ENCODE measurements around the gene SLC66A2.
"Not testable (repeated sequence)": the region's sequence is repeated elsewhere in the genome, so short reads cannot be mapped to it uniquely, and the experiment has no call there.

SLC66A2 gene

GRCh38 chr18:79951545-79952455, at the start of gene SLC66A2:
Gene SLC66A2, minus strand, starts transcription at chr18:79951653. Its CDS starts 727 bp downstream, at chr18:79950926.
- DNase-seq (ENCODE audit: low read depth in 2 of 2): peak; percentile 82 to 90

DNA sequence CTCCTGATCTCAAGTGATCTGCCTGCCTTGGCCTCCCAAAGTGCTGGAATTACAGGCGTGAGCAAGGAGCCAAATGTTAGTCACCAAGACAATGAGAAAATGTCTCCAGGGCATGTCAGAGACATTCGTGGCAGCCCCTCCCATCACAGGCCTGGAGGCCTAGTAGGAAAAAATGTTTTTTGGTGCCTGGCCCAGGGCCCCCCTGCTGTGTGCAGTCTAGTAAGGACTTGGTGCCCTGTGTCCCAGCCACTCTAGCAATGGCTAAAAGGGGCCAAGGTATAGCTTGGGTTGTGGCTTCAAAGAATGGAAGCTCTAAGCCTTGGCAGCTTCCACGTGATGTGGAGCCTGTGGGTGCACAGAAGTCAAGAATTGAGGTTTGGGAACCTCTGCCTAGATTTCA, 49.4 kb upstream of the SLC66A2 start:
- no peak for DNase-seq (ENCODE audit: low read depth in 2 of 2)

- DNase-seq (ENCODE audit: low read depth in 2 of 2): not testable (repeated sequence)
These were observed 48.2 kb upstream of the SLC66A2 start for GRCh38 chr18:79999701-80000100.

- DNase-seq (ENCODE audit: low read depth in 2 of 2): no peak
These were observed 40.0 kb upstream of the SLC66A2 start for GRCh38 chr18:79991494-79991893.

DNA sequence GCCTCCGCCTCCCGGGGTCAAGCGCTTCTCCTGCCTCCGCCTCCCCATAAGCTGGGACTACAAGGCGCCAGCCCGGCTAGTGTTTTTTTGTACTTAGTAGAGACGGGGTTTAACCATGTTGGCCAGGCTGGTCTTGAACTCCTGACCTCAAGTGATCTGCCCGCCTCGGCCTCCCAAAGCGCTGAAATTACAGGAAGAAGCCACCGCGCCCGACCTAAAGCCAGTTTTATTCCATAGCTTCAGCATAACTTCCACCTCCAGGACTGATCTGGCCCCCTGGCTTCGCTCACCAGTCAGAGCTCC, 37.7 kb upstream of the SLC66A2 start:
- DNase-seq (ENCODE audit: low read depth in 2 of 2): no peak

DNA sequence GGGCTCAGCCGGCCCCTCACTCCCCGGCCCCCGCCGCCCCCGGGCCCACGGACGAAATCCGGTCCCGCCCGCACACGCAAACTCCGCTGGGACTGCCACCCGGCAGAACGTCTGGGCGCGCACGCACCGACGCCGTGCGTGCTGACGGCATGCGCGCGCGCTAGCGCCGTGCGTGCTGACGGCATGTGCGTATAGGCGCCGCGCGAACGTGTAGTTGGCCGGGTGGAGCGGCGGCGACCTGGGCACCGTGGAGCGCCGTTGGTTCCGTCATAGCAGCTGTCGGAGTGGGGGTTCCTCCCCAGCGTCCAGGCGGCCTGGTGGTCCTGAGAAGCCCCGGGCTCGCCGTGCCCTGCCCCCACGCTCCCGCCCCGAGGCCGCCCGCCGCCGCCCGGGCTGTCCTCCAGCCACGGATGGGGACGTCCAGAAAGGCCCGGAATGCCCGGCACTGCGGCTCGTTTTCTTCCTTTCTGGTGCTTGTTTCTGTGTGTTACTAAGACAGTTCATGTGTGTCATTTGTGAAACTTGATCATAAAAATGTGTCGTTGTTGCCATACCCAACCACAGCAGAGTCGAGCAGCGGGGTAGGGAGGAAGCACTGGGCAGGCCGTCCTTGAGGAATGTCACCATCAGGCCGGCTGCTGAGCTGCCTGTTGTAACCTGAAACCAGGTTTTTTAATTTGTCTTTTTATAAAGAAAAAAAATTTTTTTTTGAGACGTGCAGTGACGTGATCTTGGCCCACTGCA, 37.2 kb upstream of the SLC66A2 start, which contains the start of gene TXNL4A:
TSS of gene TXNL4A (minus strand) at position 113 of the 744 bp plus-strand sequence. CDS start 171 bp downstream, outside the sequence.
- peak; percentile 56 to 81 for DNase-seq (ENCODE audit: low read depth in 2 of 2)

GRCh38 chr18:79988071-79988450, 36.6 kb upstream of the SLC66A2 start:
- peak in 1 of 2 donors; percentile 55 for DNase-seq (ENCODE audit: low read depth in 2 of 2)

DNA sequence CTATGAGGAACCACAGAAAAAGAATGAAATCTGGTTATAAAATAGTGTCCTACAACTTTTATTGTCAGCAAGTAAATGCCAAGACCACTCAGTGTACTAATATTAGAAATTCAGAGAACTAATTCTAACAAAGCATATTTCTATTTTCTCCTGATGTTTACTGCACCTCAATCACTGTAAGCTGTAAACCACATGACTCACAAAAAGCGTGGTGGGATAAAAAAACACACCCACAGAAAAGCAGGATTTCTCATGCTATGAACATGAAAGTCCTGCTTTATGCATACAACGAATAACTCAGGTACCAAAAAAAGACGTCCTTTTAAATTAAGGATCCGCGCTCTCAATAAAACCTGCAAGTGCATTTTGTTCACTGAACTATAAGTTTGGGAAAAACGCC, 36.1 kb upstream of the SLC66A2 start:
- no peak for DNase-seq (ENCODE audit: low read depth in 2 of 2)

GRCh38 chr18:79986726-79987125, 35.3 kb upstream of the SLC66A2 start:
- no peak for DNase-seq (ENCODE audit: low read depth in 2 of 2)

- no peak for DNase-seq (ENCODE audit: low read depth in 2 of 2)
These were observed 33.7 kb upstream of the SLC66A2 start for GRCh38 chr18:79985172-79985571.

GRCh38 chr18:79983793-79984192, 32.3 kb upstream of the SLC66A2 start:
- no peak for DNase-seq (ENCODE audit: low read depth in 2 of 2)

DNA sequence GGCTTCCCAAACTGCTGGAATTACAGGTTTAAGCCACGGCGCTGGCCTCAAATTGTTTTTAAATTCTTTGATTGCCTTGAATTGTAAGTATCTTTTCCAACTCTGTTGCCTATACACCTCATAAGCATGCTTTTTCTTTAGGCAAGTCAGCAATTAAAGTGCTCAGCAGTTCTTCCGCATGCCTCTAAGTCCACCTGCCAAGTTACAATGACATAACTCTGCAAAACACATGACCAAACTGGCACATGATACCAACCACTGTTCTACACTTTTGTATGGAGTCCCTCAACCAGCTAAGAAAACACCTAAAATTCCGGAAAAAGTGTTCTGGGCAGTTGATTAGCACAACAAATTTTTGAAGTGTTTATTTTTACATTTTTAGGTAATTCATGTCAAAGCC, 31.8 kb upstream of the SLC66A2 start:
- DNase-seq (ENCODE audit: low read depth in 2 of 2): no peak

- no peak for DNase-seq (ENCODE audit: low read depth in 2 of 2)
These were observed 31.3 kb upstream of the SLC66A2 start for GRCh38 chr18:79982736-79983135.

- DNase-seq (ENCODE audit: low read depth in 2 of 2): no peak
These were observed 29.1 kb upstream of the SLC66A2 start for GRCh38 chr18:79980585-79980984.

DNA sequence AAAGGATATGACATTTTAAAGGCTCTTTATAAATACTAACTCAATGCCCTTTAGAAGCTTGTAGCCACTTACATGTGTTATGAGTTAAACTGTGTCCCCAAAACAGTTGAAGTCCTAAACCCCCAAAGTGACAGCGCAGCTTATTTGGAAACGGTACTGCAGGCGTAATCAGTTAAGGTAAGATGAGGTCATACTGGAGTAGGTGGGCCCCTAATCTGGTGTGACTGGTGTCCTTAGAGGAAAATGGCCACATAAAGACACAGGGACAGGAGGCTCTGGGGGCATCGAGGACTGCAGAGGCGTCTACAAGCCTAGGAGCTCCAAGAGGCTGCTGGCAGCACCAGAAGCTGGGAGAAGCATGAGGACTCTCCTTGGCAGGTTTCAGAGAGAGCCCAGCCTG, 28.4 kb upstream of the SLC66A2 start:
- no peak for DNase-seq (ENCODE audit: low read depth in 2 of 2)

DNA sequence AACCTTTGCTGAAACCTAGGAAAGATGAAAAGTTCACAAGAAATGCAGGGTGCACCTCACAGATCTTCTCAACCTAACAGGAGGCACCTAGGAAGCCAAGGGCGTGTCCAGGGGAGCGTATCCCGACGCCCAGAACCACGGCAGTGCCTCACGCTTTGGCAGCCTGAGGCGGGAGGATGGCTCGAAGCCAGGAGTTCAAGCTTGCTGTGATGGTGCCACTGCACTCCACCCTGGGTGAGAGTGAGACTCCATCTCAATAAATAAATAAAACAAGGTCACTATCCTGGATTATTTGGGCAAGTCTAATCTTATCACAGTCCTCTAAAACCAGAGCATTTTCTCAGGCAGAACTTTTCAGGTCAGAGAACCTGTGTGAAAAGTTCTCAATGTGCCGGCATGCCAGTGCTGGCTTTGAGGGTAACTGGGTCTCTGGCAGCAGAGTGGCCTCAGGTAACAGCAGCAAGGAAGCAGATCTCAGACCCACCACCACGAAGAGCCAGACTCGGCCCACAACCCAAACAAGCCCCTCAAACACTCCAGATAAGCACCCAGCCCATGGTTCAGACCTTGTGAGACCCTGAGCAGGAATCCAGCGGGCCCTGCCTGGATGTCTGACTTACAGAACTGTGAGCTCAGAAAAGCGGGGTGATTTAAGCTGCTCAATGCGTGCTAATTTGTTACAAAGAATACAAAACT, 24.7 kb upstream of the SLC66A2 start:
- no peak for DNase-seq (ENCODE audit: low read depth in 2 of 2)

- no peak for DNase-seq (ENCODE audit: low read depth in 2 of 2)
These were observed 23.6 kb upstream of the SLC66A2 start for GRCh38 chr18:79975043-79975442.

DNA sequence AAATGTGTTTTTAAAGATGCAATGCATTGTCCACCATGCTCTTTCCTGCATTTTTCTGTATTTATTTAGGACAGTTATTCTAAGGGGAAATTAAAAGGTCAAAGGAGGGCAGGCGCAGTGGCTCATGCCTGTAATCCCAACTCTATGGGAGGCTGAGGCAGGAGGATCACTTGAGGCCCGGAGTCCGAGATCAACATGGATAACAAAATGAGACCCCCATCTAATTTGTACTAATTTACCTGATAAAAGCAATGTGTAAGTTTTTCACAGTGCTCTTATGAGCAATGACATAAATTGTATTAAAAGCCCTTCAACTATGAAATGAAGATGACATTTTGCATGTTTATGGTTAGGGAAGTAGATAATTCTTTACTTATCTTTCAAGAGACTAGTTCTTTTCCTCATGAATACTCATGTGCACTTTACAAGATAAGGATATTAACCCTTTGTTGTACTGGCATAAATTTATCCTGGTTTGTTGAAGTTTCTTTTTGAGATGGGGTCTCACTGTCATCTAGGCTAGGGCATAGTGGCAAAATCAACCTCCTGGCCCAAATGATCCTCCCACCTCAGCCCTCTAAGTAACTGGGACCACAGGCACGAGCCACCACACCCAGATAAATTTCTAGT, 22.7 kb upstream of the SLC66A2 start:
- DNase-seq (ENCODE audit: low read depth in 2 of 2): no peak

DNA sequence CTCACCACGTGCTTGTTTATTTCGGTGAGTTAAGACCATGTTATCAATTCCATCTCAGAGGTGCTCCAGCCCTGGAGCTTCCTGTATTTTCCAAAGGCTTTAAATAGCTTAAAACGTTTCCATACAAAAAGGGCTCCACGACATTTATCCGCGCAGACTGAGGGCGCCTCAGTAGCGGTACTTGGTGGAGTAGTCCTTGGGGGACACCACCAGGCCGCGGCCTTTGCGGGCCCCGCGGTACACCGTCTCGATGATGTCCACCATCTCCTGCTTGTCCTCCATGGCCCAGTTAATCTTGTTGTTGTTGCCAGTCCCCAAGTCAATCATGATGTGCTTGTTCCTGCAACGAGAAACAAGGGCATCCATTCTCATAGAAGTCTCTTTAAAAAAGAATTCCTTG, 22.1 kb upstream of the SLC66A2 start:
- DNase-seq (ENCODE audit: low read depth in 2 of 2): no peak

DNA sequence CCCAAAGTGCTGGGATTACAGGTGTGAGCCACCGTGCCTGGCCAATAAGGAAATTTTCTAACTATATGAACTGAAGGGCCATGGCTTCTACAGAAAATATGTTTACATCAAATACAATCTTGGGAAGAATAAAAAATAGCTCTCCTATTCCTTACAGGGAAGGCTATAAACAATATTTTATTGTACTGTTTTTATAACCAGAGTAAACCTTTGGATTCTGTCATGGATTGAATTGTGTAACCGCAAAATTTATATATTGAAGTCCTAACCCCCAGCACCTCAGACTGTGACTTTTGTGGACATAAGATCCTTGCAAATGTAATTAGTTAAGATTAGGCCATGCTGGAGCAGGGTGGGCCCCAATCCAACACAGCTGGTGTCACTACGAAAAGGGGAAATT, 21.3 kb upstream of the SLC66A2 start:
- DNase-seq (ENCODE audit: low read depth in 2 of 2): no peak

GRCh38 chr18:79971986-79972385, 20.5 kb upstream of the SLC66A2 start:
- no peak for DNase-seq (ENCODE audit: low read depth in 2 of 2)

All from stimulated activated CD8-positive, alpha-beta memory T cell treated with anti-CD3 and anti-CD28 coated beads, Interleukin-7, amount 100 ng/mL, for 4 hours (primary cell).